HL-60 (cell line): ENCODE data around the gene SPATS2.

Experiments used
- DNase-seq, 2 experiments: peaks; one replicate each; pipeline ENCODE4 v3.0.0-alpha.2; 2010 to 2020; ENCODE audit warnings: low read depth in 1 of 2, low spot score in 1 of 2
- H3K27ac ChIP-seq: fragments of 250-450 bp; sonication (Bioruptor Pico); replicated peaks from 2 replicates; pipeline ENCODE4 v1.5.1; 2020; ENCODE audit warnings: mild to moderate bottlenecking, moderate library complexity
- H3K27me3 ChIP-seq: fragments of 250-450 bp; sonication (Bioruptor Pico); 2 replicates; pipeline ENCODE4 v1.5.1; 2021; ENCODE audit warnings: mild to moderate bottlenecking, moderate library complexity; ENCODE audit not compliant: insufficient read depth, poor library complexity, severe bottlenecking
- H3K4me3 ChIP-seq: replicated peaks from 2 replicates; pipeline ENCODE4 v1.5.1; 2011; ENCODE audit warnings: mild to moderate bottlenecking, control low read depth, low read length; ENCODE audit not compliant: insufficient read depth
- GABPA ChIP-seq: IDR thresholded peaks from 2 replicates; pipeline ENCODE4 v1.6.1; 2012; ENCODE audit warnings: low read depth
- POLR2AphosphoS5 ChIP-seq: IDR thresholded peaks from 2 replicates; pipeline ENCODE4 v1.6.1; 2012; ENCODE audit warnings: low read depth
- SPI1 ChIP-seq: IDR thresholded peaks from 2 replicates; pipeline ENCODE4 v1.6.1; 2012; ENCODE audit warnings: low read depth, mild to moderate bottlenecking, borderline replicate concordance
- TF ChIP-seq, protein P1 (sequence below): IDR thresholded peaks from 2 replicates; pipeline ENCODE4 v1.6.1; 2012; ENCODE audit warnings: low read depth; ENCODE audit not compliant: insufficient replicate concordance
- TF ChIP-seq, protein P2 (sequence below): IDR thresholded peaks from one replicate; pipeline ENCODE4 v1.5.1; 2011; ENCODE audit warnings: low read length, control low read depth, inconsistent platforms; ENCODE audit not compliant: insufficient read depth

SPATS2 gene

DNA sequence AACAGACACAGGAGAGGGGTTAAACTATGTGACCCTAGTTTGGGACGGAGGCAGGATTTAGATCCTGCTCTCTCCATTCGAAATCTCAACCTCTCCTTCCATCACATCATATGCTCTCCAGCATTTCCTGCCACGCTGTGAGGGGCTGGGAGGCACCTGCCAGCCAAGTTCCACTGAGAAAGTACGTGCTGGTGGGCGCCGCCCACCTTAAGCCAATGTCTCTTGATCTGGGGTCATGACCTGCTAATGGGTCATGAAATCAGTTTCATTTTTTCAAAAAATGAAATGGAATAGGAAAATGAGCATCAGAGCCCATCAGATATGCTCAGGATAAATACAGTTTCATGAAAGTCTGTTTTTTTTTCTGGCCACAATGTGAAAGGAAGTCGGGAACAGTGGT lies 193.4 kb downstream of the SPATS2 start:
- Histone ChIP-seq H3K27ac (no peak overlapping the region), H3K27me3 (no peaks in the 10 kb centered on the region), H3K4me3 (no peak overlapping the region)
- TF ChIP-seq SPI1 (no peak), GABPA (no peak), POLR2AphosphoS5 (no peak)
- TF ChIP-seq, protein P1, sequence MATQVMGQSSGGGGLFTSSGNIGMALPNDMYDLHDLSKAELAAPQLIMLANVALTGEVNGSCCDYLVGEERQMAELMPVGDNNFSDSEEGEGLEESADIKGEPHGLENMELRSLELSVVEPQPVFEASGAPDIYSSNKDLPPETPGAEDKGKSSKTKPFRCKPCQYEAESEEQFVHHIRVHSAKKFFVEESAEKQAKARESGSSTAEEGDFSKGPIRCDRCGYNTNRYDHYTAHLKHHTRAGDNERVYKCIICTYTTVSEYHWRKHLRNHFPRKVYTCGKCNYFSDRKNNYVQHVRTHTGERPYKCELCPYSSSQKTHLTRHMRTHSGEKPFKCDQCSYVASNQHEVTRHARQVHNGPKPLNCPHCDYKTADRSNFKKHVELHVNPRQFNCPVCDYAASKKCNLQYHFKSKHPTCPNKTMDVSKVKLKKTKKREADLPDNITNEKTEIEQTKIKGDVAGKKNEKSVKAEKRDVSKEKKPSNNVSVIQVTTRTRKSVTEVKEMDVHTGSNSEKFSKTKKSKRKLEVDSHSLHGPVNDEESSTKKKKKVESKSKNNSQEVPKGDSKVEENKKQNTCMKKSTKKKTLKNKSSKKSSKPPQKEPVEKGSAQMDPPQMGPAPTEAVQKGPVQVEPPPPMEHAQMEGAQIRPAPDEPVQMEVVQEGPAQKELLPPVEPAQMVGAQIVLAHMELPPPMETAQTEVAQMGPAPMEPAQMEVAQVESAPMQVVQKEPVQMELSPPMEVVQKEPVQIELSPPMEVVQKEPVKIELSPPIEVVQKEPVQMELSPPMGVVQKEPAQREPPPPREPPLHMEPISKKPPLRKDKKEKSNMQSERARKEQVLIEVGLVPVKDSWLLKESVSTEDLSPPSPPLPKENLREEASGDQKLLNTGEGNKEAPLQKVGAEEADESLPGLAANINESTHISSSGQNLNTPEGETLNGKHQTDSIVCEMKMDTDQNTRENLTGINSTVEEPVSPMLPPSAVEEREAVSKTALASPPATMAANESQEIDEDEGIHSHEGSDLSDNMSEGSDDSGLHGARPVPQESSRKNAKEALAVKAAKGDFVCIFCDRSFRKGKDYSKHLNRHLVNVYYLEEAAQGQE, result no peak
- TF ChIP-seq, protein P2, sequence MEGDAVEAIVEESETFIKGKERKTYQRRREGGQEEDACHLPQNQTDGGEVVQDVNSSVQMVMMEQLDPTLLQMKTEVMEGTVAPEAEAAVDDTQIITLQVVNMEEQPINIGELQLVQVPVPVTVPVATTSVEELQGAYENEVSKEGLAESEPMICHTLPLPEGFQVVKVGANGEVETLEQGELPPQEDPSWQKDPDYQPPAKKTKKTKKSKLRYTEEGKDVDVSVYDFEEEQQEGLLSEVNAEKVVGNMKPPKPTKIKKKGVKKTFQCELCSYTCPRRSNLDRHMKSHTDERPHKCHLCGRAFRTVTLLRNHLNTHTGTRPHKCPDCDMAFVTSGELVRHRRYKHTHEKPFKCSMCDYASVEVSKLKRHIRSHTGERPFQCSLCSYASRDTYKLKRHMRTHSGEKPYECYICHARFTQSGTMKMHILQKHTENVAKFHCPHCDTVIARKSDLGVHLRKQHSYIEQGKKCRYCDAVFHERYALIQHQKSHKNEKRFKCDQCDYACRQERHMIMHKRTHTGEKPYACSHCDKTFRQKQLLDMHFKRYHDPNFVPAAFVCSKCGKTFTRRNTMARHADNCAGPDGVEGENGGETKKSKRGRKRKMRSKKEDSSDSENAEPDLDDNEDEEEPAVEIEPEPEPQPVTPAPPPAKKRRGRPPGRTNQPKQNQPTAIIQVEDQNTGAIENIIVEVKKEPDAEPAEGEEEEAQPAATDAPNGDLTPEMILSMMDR, result no peak
- DNase-seq, result no peak

DNA sequence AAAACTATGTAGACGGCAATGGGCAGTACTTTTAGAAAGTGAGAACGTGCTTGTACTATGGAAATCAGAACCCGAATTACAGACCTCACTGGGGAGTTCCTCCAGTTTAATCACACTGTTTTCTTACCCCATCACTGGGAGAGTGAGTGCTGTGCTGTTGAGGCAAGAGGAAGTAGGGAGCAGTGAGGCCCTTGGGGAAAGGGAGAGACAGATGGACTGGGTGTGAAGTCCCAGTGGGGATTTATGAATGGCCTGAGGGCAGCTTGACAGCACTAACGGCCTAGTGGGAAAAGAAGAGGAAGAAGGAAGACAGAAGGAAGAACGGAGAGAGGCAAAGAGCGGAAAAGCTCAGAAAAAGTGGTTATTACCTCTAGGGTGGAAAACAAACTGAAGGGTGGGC lies 195.0 kb downstream of the SPATS2 start:
- no peak for DNase-seq
- no peak for TF ChIP-seq POLR2AphosphoS5
- Histone ChIP-seq H3K4me3 (no peak overlapping the region), H3K27ac (no peak overlapping the region), H3K27me3 (no peaks in the 10 kb centered on the region)

DNA sequence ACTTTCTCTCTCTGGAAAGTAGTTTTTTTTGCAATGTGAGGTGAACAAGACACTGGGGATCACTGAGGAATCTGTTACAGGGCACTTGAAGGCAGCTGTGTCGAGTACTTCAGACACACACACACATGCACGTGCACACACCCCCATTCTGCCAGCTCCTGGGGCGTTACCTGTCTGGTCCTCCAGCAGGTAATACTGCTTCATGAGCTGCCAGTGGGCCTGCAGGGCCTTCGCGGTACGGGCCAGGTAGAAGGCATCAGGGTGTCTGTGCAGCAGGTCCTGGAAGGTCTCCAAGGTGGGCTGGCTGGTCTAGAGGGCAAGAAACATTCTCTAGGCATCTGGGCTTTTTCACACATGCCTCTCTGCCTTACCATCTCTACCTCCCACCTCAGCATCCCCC lies 195.6 kb downstream of the SPATS2 start:
- Histone ChIP-seq H3K27me3 (no peaks in the 10 kb centered on the region), H3K4me3 (no peak overlapping the region), H3K27ac (no peak overlapping the region)
- no peak for DNase-seq
- TF ChIP-seq GABPA (no peak), SPI1 (no peak), POLR2AphosphoS5 (no peak)
- TF ChIP-seq, protein P1, result no peak
- TF ChIP-seq, protein P2, result no peak

DNA sequence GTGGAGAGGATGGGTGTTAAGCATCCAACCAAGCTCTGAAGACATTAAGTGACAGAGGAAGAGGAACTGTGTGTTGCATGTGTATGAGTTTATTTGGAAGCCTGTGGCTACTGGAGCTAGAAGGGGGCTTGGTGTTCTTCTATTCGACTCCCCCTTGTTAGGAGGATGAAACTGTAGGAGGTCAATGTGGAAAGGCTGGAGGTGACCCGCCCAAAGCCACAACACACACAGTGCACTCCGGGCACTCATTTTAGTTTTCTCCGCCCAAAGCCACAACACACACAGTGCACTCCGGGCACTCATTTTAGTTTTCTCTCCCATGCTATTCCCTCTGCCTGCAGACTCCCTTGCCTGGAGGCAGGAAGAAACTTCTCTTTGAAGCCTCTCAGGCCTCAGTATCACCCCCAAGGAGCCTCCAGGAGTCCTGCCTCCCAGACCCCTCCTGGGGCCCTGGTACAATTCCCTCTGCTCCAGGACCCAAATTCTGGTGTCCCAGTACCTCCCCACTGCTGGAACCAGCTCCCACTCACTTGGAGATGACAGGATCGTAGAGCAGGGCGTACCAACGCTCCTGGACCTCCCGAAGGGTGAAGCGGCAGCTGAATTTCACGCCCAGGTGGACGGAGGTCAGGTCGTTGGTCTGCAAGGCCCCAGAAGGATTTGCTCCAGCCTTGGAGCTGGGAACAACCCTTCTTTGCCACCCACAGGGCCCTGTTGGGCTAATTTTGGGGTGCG lies 196.9 kb downstream of the SPATS2 start:
- H3K27me3 ChIP-seq, result no peaks in the 10 kb centered on the region
- H3K27ac ChIP-seq, result no peak overlapping the region
- H3K4me3 ChIP-seq, result no peak overlapping the region
- TF ChIP-seq GABPA (no peak), SPI1 (no peak)
- DNase-seq, result no peak
